HepG2 (cell line): ENCODE measurements around the gene CAPN9. TPM values are rescaled to one million over a fixed set of nuclear protein-coding genes. Genes with fewer than 3 reads are reported as not detected.

Source experiments
- CEBPB ChIP-seq: IDR thresholded peaks from 2 replicates; pipeline ENCODE4 v1.6.1; 2011; ENCODE audit warnings: low read depth, low read length, improper control_type of control experiment, borderline replicate concordance
- ETV6 ChIP-seq: sonication (generic); formaldehyde crosslinking; conservative IDR thresholded peaks from 2 replicates; pipeline ENCODE4 v1.4.0; 2020; ENCODE audit warnings: missing genetic modification reagents
- GTF2F1 ChIP-seq: fragments of 150-350 bp; IDR thresholded peaks from 2 replicates; pipeline ENCODE4 v1.6.1; 2014; ENCODE audit warnings: low read length
- JDP2 ChIP-seq: sonication (generic); formaldehyde crosslinking; IDR thresholded peaks from 2 replicates; pipeline ENCODE4 v1.8.1; 2022; ENCODE audit warnings: missing genetic modification reagents, borderline replicate concordance
- MXD4 ChIP-seq: IDR thresholded peaks from 2 replicates; pipeline ENCODE4 v1.6.1; 2016; ENCODE audit warnings: mild to moderate bottlenecking, missing biosample characterization, missing genetic modification reagents
- PHB2 ChIP-seq: fragments of 450-650 bp; IDR thresholded peaks from 2 replicates; pipeline ENCODE4 v1.6.1; 2018; ENCODE audit not compliant: partially characterized antibody
- PHF5A ChIP-seq: IDR thresholded peaks from one replicate; pipeline ENCODE4 v1.6.1; 2018; ENCODE audit warnings: low read depth, missing genetic modification reagents; ENCODE audit not compliant: unreplicated experiment
- RFXANK ChIP-seq: IDR thresholded peaks from 2 replicates; pipeline ENCODE4 v1.6.1; 2016
- SP140L ChIP-seq: sonication (generic); formaldehyde crosslinking; IDR thresholded peaks from 2 replicates; pipeline ENCODE4 v1.4.0; 2020; ENCODE audit warnings: missing genetic modification reagents, borderline replicate concordance
- ZBTB1 ChIP-seq: sonication (generic); formaldehyde crosslinking; IDR thresholded peaks from 2 replicates; pipeline ENCODE4 v1.4.0; 2020; ENCODE audit warnings: missing genetic modification reagents, borderline replicate concordance
- ZBTB20 ChIP-seq: sonication (generic); formaldehyde crosslinking; IDR thresholded peaks from 2 replicates; pipeline ENCODE4 v1.8.1; 2023; ENCODE audit warnings: missing genetic modification reagents, low read depth, mild to moderate bottlenecking, borderline replicate concordance
- ZNF264 ChIP-seq: sonication (generic); formaldehyde crosslinking; IDR thresholded peaks from 2 replicates; pipeline ENCODE4 v1.4.0; 2020; ENCODE audit warnings: missing genetic modification reagents
- ZNF34 ChIP-seq: sonication (generic); formaldehyde crosslinking; IDR thresholded peaks from 2 replicates; pipeline ENCODE4 v1.4.0; 2020; ENCODE audit warnings: mild to moderate bottlenecking, missing genetic modification reagents, borderline replicate concordance
- ZNF44 ChIP-seq: sonication (generic); formaldehyde crosslinking; IDR thresholded peaks from 2 replicates; pipeline ENCODE4 v1.5.1; 2020; ENCODE audit warnings: mild to moderate bottlenecking, missing genetic modification reagents
- polyA plus RNA-seq, 8 experiments: library from polyadenylated mRNA; depleted of rRNA in 3 of 8; stranded (reverse) in 7 of 8; unstranded in 1 of 8; fragments of >200 nt; fragmentation: Illumina TruSeq in 4 of 8; extraction: Trizol in 4 of 8; gene quantifications; 2 replicates each; pipeline versions ENCODE4 v1.2.1 to v1.2.3, GENCODE V29; 2011 to 2016; ENCODE audit warnings: low read depth in 4 of 8, missing spikeins in 1 of 8, mixed read lengths in 1 of 8; ENCODE audit not compliant: insufficient read depth in 1 of 8
- total RNA-seq, 5 experiments: library from RNA; depleted of rRNA; stranded (reverse); fragments of >200 nt; fragmentation: Illumina TruSeq; extraction: Trizol; gene quantifications; 2 replicates each; pipeline ENCODE4 v1.2.3, GENCODE V29; 2016; ENCODE audit warnings: low read depth in 1 of 5
- TF ChIP-seq, protein P1 (sequence below): conservative IDR thresholded peaks from 2 replicates; pipeline ENCODE4 v1.6.1; 2018; ENCODE audit warnings: missing genetic modification reagents
- TF ChIP-seq, protein P2 (sequence below): sonication (generic); formaldehyde crosslinking; IDR thresholded peaks from 2 replicates; pipeline ENCODE4 v1.8.1; 2022; ENCODE audit warnings: low read depth, mild to moderate bottlenecking, missing genetic modification reagents
- TF ChIP-seq, protein P3 (sequence below): sonication (generic); formaldehyde crosslinking; IDR thresholded peaks from 2 replicates; pipeline ENCODE4 v1.8.1; 2023; ENCODE audit warnings: mild to moderate bottlenecking, inconsistent platforms, moderate library complexity, missing genetic modification reagents, borderline replicate concordance
- TF ChIP-seq, protein P4 (sequence below): sonication (generic); formaldehyde crosslinking; IDR thresholded peaks from 2 replicates; pipeline ENCODE4 v1.4.0; 2020; ENCODE audit warnings: missing genetic modification reagents, low read depth, mild to moderate bottlenecking, borderline replicate concordance
- TF ChIP-seq, protein P5 (sequence below): sonication (generic); formaldehyde crosslinking; IDR thresholded peaks from 2 replicates; pipeline ENCODE4 v1.5.0; 2020; ENCODE audit warnings: mild to moderate bottlenecking, missing genetic modification reagents

CAPN9 gene
- total and polyA plus RNA-seq, 2 of the 13 experiments (the other 11 are each of a cell fraction or from before 2014, with no cell fraction given), result 0.04 to 0.31 TPM

DNA sequence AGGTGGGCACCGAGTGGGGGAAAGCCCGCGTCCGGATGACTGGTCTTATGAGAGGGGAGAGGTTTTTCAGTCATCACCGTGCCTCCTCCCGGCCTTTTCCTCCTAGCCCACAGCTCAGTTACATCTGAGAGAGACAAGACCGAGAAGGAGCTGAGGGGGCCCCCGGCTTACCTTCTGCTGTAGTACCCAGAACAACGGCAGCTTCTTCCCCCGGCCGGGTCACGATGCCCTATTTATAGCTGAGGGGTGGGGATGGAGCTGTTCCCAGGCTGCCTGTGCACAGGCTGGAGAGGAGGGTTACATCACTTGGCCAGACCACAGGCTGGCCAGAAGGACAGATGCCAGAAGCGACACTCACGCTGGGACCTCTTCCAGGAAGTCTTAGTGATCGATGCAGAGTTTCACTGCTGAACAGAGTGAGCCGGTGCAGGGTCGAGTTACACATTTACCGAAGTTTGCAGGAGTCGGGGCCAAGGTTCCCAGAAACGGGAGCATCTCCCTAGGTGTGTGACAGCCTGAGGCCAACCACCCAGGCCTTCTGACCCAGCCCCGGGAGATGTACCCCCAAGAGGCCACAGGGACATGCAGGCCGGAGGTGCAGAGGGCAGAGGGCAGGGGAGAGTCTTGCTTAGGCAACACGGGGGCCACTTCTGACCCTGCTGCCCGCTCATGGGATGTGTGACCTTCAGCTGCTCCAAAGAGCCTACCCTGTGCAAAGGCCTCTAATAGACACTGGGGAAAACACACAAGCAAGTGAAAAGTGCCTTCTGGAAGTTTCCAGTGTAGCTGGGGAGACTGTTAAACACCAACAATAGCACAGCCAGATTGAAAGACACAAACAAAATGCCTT, 33.0 kb upstream of the CAPN9 start, which contains the start of gene AGT (continued):
- TF ChIP-seq, protein P1, sequence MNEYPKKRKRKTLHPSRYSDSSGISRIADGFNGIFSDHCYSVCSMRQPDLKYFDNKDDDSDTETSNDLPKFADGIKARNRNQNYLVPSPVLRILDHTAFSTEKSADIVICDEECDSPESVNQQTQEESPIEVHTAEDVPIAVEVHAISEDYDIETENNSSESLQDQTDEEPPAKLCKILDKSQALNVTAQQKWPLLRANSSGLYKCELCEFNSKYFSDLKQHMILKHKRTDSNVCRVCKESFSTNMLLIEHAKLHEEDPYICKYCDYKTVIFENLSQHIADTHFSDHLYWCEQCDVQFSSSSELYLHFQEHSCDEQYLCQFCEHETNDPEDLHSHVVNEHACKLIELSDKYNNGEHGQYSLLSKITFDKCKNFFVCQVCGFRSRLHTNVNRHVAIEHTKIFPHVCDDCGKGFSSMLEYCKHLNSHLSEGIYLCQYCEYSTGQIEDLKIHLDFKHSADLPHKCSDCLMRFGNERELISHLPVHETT, result peak; percentile 91
- TF ChIP-seq, protein P2, sequence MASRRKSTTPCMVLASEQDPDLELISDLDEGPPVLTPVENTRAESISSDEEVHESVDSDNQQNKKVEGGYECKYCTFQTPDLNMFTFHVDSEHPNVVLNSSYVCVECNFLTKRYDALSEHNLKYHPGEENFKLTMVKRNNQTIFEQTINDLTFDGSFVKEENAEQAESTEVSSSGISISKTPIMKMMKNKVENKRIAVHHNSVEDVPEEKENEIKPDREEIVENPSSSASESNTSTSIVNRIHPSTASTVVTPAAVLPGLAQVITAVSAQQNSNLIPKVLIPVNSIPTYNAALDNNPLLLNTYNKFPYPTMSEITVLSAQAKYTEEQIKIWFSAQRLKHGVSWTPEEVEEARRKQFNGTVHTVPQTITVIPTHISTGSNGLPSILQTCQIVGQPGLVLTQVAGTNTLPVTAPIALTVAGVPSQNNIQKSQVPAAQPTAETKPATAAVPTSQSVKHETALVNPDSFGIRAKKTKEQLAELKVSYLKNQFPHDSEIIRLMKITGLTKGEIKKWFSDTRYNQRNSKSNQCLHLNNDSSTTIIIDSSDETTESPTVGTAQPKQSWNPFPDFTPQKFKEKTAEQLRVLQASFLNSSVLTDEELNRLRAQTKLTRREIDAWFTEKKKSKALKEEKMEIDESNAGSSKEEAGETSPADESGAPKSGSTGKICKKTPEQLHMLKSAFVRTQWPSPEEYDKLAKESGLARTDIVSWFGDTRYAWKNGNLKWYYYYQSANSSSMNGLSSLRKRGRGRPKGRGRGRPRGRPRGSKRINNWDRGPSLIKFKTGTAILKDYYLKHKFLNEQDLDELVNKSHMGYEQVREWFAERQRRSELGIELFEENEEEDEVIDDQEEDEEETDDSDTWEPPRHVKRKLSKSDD (CRISPR knock-in tag), result peak; percentile 75
- TF ChIP-seq ZNF34 (CRISPR knock-in tag) (no peak; the same call in 1 of the 2 replicates), ETV6 (peak; percentile 80; the same call in 1 of the 2 replicates), ZBTB20 (CRISPR knock-in tag) (peak; percentile 86; the same call in 1 of the 2 replicates), ZNF264 (CRISPR knock-in tag) (peak; percentile 86), SP140L (peak; percentile 82; the same call in 1 of the 2 replicates), MXD4 (CRISPR knock-in tag) (peak; percentile 80), GTF2F1 (no peak), CEBPB (peak; percentile 81), RFXANK (CRISPR knock-in tag) (peak; percentile 64; the same call in 1 of the 2 replicates), ZBTB1 (no peak), ZNF44 (CRISPR knock-in tag) (no peak), PHB2 (no peak), PHF5A (CRISPR knock-in tag) (peak; percentile 56), JDP2 (CRISPR knock-in tag) (no peak)
- TF ChIP-seq, protein P3, sequence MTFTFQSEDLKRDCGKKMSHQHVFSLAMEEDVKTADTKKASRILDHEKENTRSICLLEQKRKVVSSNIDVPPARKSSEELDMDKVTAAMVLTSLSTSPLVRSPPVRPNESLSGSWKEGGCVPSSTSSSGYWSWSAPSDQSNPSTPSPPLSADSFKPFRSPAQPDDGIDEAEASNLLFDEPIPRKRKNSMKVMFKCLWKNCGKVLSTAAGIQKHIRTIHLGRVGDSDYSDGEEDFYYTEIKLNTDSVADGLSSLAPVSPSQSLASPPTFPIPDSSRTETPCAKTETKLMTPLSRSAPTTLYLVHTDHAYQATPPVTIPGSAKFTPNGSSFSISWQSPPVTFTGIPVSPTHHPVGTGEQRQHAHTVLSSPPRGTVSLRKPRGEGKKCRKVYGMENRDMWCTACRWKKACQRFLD (CRISPR knock-in tag), result peak; percentile 20; the same call in 1 of the 2 replicates
- TF ChIP-seq, protein P4, sequence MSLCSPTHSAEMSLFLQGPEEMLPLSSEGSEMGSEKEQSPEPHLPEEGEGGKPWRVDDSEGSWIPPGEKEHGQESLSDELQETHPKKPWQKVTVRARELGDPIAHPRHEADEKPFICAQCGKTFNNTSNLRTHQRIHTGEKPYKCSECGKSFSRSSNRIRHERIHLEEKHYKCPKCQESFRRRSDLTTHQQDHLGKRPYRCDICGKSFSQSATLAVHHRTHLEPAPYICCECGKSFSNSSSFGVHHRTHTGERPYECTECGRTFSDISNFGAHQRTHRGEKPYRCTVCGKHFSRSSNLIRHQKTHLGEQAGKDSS (CRISPR knock-in tag), result peak; percentile 86; the same call in 1 of the 2 replicates
- TF ChIP-seq, protein P5, sequence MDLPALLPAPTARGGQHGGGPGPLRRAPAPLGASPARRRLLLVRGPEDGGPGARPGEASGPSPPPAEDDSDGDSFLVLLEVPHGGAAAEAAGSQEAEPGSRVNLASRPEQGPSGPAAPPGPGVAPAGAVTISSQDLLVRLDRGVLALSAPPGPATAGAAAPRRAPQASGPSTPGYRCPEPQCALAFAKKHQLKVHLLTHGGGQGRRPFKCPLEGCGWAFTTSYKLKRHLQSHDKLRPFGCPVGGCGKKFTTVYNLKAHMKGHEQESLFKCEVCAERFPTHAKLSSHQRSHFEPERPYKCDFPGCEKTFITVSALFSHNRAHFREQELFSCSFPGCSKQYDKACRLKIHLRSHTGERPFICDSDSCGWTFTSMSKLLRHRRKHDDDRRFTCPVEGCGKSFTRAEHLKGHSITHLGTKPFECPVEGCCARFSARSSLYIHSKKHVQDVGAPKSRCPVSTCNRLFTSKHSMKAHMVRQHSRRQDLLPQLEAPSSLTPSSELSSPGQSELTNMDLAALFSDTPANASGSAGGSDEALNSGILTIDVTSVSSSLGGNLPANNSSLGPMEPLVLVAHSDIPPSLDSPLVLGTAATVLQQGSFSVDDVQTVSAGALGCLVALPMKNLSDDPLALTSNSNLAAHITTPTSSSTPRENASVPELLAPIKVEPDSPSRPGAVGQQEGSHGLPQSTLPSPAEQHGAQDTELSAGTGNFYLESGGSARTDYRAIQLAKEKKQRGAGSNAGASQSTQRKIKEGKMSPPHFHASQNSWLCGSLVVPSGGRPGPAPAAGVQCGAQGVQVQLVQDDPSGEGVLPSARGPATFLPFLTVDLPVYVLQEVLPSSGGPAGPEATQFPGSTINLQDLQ (CRISPR knock-in tag), result no peak; the same call in 1 of the 2 replicates
